KMS-11 (cell line): ENCODE measurements around the gene SLC6A18.

ENCODE experiments used
- H2AFZ ChIP-seq: fragments of 200-600 bp; sonication (generic); 2 replicates; pipeline ENCODE4 v1.6.1; 2016; ENCODE audit warnings: antibody characterized with exemption, mixed run types, low read depth
- H3K27ac ChIP-seq: fragments of 200-600 bp; sonication (generic); 2 replicates; pipeline ENCODE4 v1.6.1; 2016; ENCODE audit warnings: mild to moderate bottlenecking, mixed run types
- H3K27me3 ChIP-seq: fragments of 200-600 bp; sonication (generic); 2 replicates; pipeline ENCODE4 v1.6.1; 2017; ENCODE audit warnings: mild to moderate bottlenecking, low read depth, mixed run types, moderate library complexity; ENCODE audit not compliant: insufficient read depth
- H3K36me3 ChIP-seq: fragments of 200-600 bp; sonication (generic); 2 replicates; pipeline ENCODE4 v1.6.1; 2017; ENCODE audit warnings: mild to moderate bottlenecking, mixed run types; ENCODE audit not compliant: insufficient read depth
- H3K4me1 ChIP-seq: fragments of 200-600 bp; sonication (generic); 2 replicates; pipeline ENCODE4 v1.6.1; 2016; ENCODE audit warnings: mild to moderate bottlenecking, low read depth, mixed run types; ENCODE audit not compliant: poor library complexity, severe bottlenecking
- H3K4me2 ChIP-seq: fragments of 200-600 bp; sonication (generic); 2 replicates; pipeline ENCODE4 v1.7.0; 2016; ENCODE audit warnings: mild to moderate bottlenecking, mixed run types
- H3K4me3 ChIP-seq: fragments of 200-600 bp; sonication (generic); IDR thresholded peaks from 2 replicates; pipeline ENCODE4 v1.6.1; 2017; ENCODE audit warnings: low read depth, low read length, mixed read lengths; ENCODE audit not compliant: insufficient read depth
- H3K79me2 ChIP-seq: fragments of 200-600 bp; sonication (generic); 2 replicates; pipeline ENCODE4 v1.6.1; 2016; ENCODE audit warnings: low read depth, mixed run types; ENCODE audit not compliant: insufficient read depth
- H3K9ac ChIP-seq: fragments of 200-600 bp; sonication (generic); 2 replicates; pipeline ENCODE4 v1.6.1; 2016; ENCODE audit warnings: mild to moderate bottlenecking, mixed run types
- H4K20me1 ChIP-seq: fragments of 200-600 bp; sonication (generic); 2 replicates; pipeline ENCODE4 v1.6.1; 2016; ENCODE audit warnings: mild to moderate bottlenecking, mixed run types; ENCODE audit not compliant: insufficient read depth
- TF ChIP-seq, protein P1 (sequence below): fragments of 200-600 bp; sonication (generic); conservative IDR thresholded peaks from 2 replicates; pipeline ENCODE4 v1.6.1; 2017; ENCODE audit warnings: low read depth, mild to moderate bottlenecking, antibody characterized with exemption, low read length, moderate library complexity, mixed read lengths

Gene SLC6A18, protein sequence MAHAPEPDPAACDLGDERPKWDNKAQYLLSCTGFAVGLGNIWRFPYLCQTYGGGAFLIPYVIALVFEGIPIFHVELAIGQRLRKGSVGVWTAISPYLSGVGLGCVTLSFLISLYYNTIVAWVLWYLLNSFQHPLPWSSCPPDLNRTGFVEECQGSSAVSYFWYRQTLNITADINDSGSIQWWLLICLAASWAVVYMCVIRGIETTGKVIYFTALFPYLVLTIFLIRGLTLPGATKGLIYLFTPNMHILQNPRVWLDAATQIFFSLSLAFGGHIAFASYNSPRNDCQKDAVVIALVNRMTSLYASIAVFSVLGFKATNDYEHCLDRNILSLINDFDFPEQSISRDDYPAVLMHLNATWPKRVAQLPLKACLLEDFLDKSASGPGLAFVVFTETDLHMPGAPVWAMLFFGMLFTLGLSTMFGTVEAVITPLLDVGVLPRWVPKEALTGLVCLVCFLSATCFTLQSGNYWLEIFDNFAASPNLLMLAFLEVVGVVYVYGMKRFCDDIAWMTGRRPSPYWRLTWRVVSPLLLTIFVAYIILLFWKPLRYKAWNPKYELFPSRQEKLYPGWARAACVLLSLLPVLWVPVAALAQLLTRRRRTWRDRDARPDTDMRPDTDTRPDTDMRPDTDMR

DNA sequence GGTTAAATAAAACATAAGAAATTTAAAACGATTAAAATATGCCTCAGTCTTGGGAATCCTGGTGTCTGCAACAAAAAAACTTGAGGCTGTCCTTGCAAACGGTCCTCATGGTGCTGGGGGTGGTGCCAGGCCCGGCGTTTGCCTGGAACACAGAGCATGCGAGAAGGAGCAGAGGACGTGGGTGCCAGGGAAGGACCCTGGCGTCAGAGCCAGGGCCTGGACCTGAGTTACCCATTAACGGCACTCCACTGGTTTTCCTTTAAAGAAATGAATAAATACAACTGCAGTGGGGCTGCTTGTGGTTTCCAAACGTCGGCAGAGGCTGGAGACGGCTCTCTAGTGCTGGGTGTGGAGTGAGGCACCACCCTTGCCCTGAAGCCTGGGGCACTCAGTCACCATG is at the start of gene SLC6A18:
TSS of gene SLC6A18 (plus strand) at position 301 of the 400 bp plus-strand sequence. CDS start at position 398, 97 bp downstream.
- no peaks in the 10 kb centered on the region for H4K20me1 ChIP-seq
- TF ChIP-seq, protein P1, sequence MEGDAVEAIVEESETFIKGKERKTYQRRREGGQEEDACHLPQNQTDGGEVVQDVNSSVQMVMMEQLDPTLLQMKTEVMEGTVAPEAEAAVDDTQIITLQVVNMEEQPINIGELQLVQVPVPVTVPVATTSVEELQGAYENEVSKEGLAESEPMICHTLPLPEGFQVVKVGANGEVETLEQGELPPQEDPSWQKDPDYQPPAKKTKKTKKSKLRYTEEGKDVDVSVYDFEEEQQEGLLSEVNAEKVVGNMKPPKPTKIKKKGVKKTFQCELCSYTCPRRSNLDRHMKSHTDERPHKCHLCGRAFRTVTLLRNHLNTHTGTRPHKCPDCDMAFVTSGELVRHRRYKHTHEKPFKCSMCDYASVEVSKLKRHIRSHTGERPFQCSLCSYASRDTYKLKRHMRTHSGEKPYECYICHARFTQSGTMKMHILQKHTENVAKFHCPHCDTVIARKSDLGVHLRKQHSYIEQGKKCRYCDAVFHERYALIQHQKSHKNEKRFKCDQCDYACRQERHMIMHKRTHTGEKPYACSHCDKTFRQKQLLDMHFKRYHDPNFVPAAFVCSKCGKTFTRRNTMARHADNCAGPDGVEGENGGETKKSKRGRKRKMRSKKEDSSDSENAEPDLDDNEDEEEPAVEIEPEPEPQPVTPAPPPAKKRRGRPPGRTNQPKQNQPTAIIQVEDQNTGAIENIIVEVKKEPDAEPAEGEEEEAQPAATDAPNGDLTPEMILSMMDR: no peak
- H3K79me2 ChIP-seq: no peaks in the 10 kb centered on the region
- H3K4me3 ChIP-seq: no peak within 1 kb of the TSS
- H3K27ac ChIP-seq: no peak within 1 kb of the TSS
- H3K4me2 ChIP-seq: no peak within 1 kb of the TSS
- peaks cover 5% of the 10 kb centered on the region; the same call in 1 of the 2 replicates for H3K27me3 ChIP-seq
- no peaks in the 10 kb centered on the region for H3K36me3 ChIP-seq
- H3K9ac ChIP-seq: no peak within 1 kb of the TSS
- H2AFZ ChIP-seq: no peak within 1 kb of the TSS
- no peaks in the 10 kb centered on the region for H3K4me1 ChIP-seq

DNA sequence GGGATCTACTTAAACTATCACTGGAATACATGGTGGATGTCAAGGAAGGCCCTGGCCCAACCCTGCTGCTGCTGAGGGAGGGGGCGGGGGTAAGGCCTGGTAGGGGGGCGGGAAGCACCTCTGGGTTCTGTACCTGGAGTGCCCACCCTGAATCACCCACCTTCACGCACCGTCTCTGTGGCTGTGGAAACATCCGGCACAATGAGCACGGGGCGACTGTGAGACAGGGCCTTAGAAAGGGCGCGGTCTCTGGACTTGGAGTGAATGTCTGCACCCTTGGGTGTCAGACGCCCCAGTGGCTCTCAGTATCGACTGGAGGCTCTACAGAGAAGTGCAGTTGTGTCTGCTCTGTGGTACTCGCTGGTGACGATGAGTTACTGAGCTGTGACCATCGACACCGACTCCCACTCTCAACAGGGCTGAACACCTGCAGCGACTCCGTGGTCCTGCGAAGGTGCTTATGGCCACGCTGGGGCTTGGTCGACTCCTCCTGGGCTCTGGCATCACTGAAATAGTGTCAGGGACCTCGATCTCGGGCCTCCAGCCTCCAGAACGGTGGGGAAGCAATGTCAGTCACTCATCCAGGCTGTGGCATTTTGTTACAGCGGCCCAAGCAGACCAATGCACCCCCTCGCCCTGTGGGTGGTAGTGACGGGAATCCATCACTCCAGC is 49.2 kb upstream of the SLC6A18 start:
- Histone ChIP-seq H3K27me3 (no peaks in the 10 kb centered on the region), H4K20me1 (no peaks in the 10 kb centered on the region), H3K4me3 (no peak overlapping the region), H3K9ac (no peak overlapping the region), H2AFZ (no peak overlapping the region), H3K4me2 (no peak overlapping the region), H3K36me3 (no peaks in the 10 kb centered on the region), H3K27ac (no peak overlapping the region), H3K79me2 (no peaks in the 10 kb centered on the region), H3K4me1 (peaks cover 2% of the 10 kb centered on the region)
- TF ChIP-seq, protein P1: no peak

DNA sequence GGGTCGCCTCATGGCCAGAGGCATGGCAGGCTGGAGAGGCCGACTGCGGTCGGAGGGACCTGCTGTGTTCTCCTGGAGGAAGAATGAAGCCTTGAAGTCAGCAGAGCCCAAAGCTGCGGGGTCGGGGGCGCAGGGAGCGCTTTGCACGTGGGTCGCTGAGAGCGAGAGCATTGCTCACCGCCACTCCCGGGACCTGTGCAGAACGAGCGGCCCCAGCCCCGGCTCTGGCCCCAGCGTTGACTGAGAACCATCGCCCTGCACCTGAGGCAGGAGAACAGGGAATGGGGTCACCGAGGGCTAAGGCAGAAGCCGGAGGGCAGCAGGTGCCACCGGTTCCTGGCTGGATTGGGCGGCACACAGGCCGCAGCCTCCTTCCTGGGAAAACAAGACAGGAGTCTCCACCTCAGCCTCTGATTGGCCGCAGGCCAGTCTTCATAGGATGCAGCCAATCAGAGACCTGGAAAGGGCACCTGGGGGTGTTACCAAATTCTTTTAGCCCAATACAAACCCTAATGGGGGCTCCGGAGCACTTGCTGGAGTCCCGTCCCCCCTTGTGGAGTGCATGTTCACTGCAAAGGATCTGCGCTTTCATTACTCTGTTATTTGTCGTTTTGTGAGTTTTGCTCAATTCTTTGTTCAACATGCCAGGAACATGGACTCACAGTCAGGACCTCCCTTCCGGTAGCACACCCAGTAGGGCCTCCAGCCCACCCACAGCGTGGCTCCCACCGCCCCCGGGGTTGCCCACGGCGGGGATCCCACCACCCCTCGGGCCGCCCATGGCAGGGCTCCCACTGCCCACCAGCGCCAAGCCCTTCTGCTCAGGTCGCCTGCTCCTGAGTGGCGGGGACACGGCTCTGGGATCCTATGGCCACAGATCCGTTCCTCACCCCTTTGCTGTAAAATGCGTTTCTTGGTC is 48.4 kb upstream of the SLC6A18 start:
- H3K4me2 ChIP-seq: no peak overlapping the region
- H2AFZ ChIP-seq: no peak overlapping the region
- no peaks in the 10 kb centered on the region for H3K79me2 ChIP-seq
- H3K4me3 ChIP-seq: no peak overlapping the region
- H3K27me3 ChIP-seq: no peaks in the 10 kb centered on the region
- no peak overlapping the region for H3K27ac ChIP-seq
- TF ChIP-seq, protein P1: no peak
- H3K9ac ChIP-seq: no peak overlapping the region
- no peaks in the 10 kb centered on the region for H3K4me1 ChIP-seq
- H4K20me1 ChIP-seq: no peaks in the 10 kb centered on the region
- H3K36me3 ChIP-seq: no peaks in the 10 kb centered on the region
